ENCODE measurements around the gene TNFRSF17.

TNFRSF17 gene

DNA sequence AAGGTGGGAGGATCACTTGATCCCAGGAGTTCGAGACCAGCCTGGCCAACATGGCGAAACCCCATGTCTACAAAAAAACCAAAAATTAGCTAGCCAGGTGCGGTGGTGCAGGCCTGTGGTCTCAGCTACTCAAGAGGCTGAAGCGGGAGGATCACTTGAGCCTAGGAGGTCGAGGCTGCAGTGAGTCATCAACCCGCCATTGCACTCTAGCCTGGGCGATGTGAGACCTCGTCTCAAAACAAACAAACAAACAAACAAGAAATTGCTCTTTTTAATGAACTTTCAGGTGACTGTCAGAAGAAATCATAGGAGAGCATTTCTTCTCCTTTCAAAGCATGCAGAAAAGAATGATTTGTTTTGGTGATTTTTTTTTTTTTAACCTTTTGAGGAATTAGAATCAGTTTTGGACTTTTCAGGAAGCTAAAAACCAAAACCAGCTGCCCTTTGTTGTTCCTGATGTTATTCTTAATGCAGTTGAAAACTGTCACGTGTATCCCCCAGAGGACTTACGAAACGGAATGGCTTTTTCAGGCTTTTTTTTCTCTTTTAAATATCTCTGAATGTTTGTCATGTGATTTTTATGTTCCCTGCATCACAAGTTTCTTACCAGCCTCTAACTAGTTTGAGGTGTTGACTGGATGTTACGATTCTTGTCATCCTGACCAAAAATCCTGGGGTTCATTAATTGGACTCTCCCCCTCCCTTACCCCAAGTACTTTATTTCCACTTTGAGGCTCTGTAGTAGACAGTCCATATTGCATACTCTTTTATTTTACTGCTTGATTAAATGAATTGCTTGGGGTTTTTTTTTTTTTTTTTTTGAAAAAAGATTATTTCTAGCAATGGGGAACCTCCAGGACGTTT lies 45.6 kb downstream of the TNFRSF17 start:
- FAIRE-seq (no peak), DNase-seq (ENCODE audit: insufficient read length, low spot score) (no peak)
- TF ChIP-seq, protein P1, sequence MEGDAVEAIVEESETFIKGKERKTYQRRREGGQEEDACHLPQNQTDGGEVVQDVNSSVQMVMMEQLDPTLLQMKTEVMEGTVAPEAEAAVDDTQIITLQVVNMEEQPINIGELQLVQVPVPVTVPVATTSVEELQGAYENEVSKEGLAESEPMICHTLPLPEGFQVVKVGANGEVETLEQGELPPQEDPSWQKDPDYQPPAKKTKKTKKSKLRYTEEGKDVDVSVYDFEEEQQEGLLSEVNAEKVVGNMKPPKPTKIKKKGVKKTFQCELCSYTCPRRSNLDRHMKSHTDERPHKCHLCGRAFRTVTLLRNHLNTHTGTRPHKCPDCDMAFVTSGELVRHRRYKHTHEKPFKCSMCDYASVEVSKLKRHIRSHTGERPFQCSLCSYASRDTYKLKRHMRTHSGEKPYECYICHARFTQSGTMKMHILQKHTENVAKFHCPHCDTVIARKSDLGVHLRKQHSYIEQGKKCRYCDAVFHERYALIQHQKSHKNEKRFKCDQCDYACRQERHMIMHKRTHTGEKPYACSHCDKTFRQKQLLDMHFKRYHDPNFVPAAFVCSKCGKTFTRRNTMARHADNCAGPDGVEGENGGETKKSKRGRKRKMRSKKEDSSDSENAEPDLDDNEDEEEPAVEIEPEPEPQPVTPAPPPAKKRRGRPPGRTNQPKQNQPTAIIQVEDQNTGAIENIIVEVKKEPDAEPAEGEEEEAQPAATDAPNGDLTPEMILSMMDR (IDR thresholded peaks at IDR 0.05; ENCODE audit: insufficient read depth, missing control alignments), result no peak

GRCh38 chr16:12011565-12011964 lies 46.6 kb downstream of the TNFRSF17 start:
- TF ChIP-seq, protein P1 (IDR thresholded peaks at IDR 0.05; ENCODE audit: insufficient read depth, missing control alignments), result no peak
- FAIRE-seq, result no peak

DNA sequence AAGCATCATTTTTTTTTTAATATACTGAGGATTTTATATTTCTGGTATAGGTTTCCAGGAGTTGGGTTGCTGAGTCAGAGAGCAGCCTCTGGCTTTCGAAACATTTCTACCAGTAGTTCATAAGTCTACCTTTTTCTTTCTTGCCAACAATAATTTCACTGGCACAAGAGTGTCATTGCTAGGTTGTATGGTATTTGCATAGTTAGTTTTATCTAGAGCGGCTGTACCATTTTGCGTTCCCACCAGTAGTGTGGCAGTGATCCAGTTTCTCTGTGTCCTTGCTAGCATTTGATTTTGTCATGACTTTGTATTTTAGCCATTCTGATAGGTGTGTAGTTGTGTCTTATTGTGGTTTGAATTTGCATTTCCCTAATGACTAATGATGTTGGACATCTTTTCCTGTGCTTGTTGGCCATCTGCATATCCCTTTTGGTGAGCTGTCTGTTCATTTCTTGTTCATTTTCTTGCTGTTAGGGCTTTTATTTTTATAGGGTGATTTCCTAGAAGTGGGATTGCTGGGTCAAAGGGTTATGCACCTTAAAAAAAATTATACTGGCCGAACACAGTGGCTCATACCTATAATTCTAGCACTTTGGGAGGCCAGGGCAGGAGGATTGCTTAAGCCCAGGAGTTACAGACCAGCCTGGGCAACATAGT lies 51.4 kb downstream of the TNFRSF17 start:
- FAIRE-seq, result no peak
- no peak for DNase-seq (ENCODE audit: insufficient read length, low spot score)
- TF ChIP-seq, protein P1 (IDR thresholded peaks at IDR 0.05; ENCODE audit: insufficient read depth, missing control alignments), result no peak

More at GRCh38 chr16:12011565-12011964, 46.6 kb downstream of the TNFRSF17 start:
- DNase-seq (ENCODE audit: insufficient read length, low spot score), result no peak

DNA sequence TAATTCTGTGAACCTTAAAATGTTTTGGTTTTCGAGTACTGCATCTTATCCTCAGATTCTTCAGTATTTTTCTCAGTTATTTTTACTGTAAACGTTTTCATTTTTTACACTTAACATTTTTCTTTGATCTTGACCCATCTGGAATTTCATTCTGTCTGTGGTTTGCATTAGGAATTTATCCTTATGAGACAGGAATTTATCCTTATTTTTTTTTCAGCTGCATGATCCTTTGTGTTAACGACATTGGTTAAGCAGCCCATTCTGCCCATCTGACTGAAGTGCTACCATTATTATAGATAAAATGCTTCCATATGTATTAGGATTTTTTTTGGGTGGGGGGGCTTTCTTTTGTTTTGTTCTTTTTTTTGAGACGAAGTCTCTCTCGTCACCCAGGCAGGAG lies 52.5 kb downstream of the TNFRSF17 start:
- DNase-seq (ENCODE audit: insufficient read length, low spot score) (no peak), FAIRE-seq (no peak)

More for the DNA sequence above, 52.5 kb downstream of the TNFRSF17 start:
- TF ChIP-seq, protein P1 (IDR thresholded peaks at IDR 0.05; ENCODE audit: insufficient read depth, missing control alignments), result no peak
